H1 (cell line): ENCODE data around the gene NLRC3. TPM values are rescaled to one million over a fixed set of nuclear protein-coding genes. Genes with fewer than 3 reads are reported as not detected.

Source experiments
- CTCF ChIA-PET: fragments of 300-600 bp; sonication (Branson Sonifier 250); formaldehyde crosslinking; loops from one replicate; lab custom pipeline; 2021; ENCODE audit not compliant: partially characterized antibody; lab: Charles Lee
- POLR2A ChIA-PET: fragments of 300-600 bp; sonication (Branson Sonifier 250); formaldehyde crosslinking; loops from one replicate; lab custom pipeline; 2021; ENCODE audit warnings: inconsistent platforms; ENCODE audit not compliant: partially characterized antibody; lab: Charles Lee
- DNase-seq, 2 experiments: peaks; one replicate each; pipeline versions ENCODE4 v3.0.0 to v3.0.0-alpha.2; 2010 to 2022; ENCODE audit warnings: low spot score in 2 of 2, low read depth in 1 of 2, mixed read lengths in 1 of 2
- FAIRE-seq: peaks from 2 replicates; lab custom pipeline; 2011; peaks lifted over from hg19 to GRCh38; lab: Jason Lieb, UNC
- H2AFZ ChIP-seq: 2 replicates; pipeline ENCODE4 v1.8.1; 2012; ENCODE audit warnings: low read length, inconsistent platforms
- H2AK5ac ChIP-seq: 2 replicates; pipeline ENCODE4 v1.6.1; 2013; ENCODE audit warnings: low read depth, low read length
- H2BK120ac ChIP-seq: replicated peaks from 2 replicates; pipeline ENCODE3; 2013; ENCODE audit warnings: low read depth, low read length, inconsistent platforms
- H2BK12ac ChIP-seq: 2 replicates; pipeline ENCODE4 v1.6.1; 2013; ENCODE audit warnings: low read depth, low read length
- H2BK15ac ChIP-seq: 2 replicates; pipeline ENCODE4 v1.6.1; 2013; ENCODE audit warnings: low read length
- H2BK20ac ChIP-seq: 2 replicates; pipeline ENCODE4 v1.6.1; 2013; ENCODE audit warnings: low read length
- H2BK5ac ChIP-seq: 2 replicates; pipeline ENCODE4 v1.6.1; 2013; ENCODE audit warnings: low read depth, low read length
- H3K14ac ChIP-seq: 2 replicates; pipeline ENCODE4 v1.6.1; 2013; ENCODE audit warnings: inconsistent platforms; ENCODE audit not compliant: insufficient read length
- H3K18ac ChIP-seq: 2 replicates; pipeline ENCODE4 v1.6.1; 2013; ENCODE audit warnings: low read length; ENCODE audit errors: extremely low read depth
- H3K23ac ChIP-seq: 2 replicates; pipeline ENCODE4 v1.6.1; 2013; ENCODE audit warnings: inconsistent platforms; ENCODE audit not compliant: insufficient read length
- H3K23me2 ChIP-seq: 2 replicates; pipeline ENCODE4 v1.6.1; 2013; ENCODE audit warnings: low read depth, low read length
- H3K27ac ChIP-seq: 2 replicates; pipeline ENCODE4 v1.6.1; 2011; ENCODE audit warnings: low read depth, low read length, inconsistent platforms
- H3K27me3 ChIP-seq, 4 experiments: replicated peaks in 1 of 4; 1 replicate in 1 of 4; 2 replicates in 3 of 4; pipeline versions ENCODE4 v1.6.1 to v1.8.1; 2011 to 2013; ENCODE audit warnings: low read length in 3 of 4, mild to moderate bottlenecking in 3 of 4, inconsistent platforms in 2 of 4, mixed read lengths in 2 of 4, moderate library complexity in 1 of 4; ENCODE audit not compliant: control insufficient read depth in 3 of 4, insufficient read depth in 3 of 4; ENCODE audit errors: extremely low read depth in 1 of 4
- H3K36me3 ChIP-seq, 4 experiments: 2 replicates each; pipeline versions ENCODE4 v1.6.1 to v1.8.1; 2011 to 2013; ENCODE audit warnings: mild to moderate bottlenecking in 4 of 4, low read length in 3 of 4, moderate library complexity in 2 of 4, control low read depth in 1 of 4, inconsistent platforms in 1 of 4; ENCODE audit not compliant: insufficient read depth in 4 of 4, control insufficient read depth in 2 of 4
- H3K4ac ChIP-seq: replicated peaks from 2 replicates; pipeline ENCODE3; 2013; ENCODE audit warnings: low read length, low read depth, mixed read lengths, inconsistent platforms; ENCODE audit not compliant: insufficient read length
- H3K4me1 ChIP-seq, 4 experiments: replicated peaks in 1 of 4; 1 replicate in 1 of 4; 2 replicates in 3 of 4; pipeline versions ENCODE4 v1.6.1 to v1.8.1; 2011 to 2013; ENCODE audit warnings: low read length in 3 of 4, inconsistent platforms in 2 of 4, mixed read lengths in 1 of 4; ENCODE audit not compliant: insufficient read depth in 4 of 4, control insufficient read depth in 3 of 4
- H3K4me2 ChIP-seq, 2 experiments: 2 replicates each; pipeline versions ENCODE4 v1.6.1 to v1.8.1; 2011 to 2013; ENCODE audit warnings: low read depth in 2 of 2, low read length in 2 of 2, control low read depth in 1 of 2, inconsistent platforms in 1 of 2, mild to moderate bottlenecking in 1 of 2; ENCODE audit not compliant: insufficient read depth in 1 of 2
- H3K4me3 ChIP-seq, 4 experiments: fragments of 200-600, 300-600 bp in 1 of 4; sonication (generic), shearing (Covaris generic), sonication (Bioruptor Twin) in 1 of 4; 2 replicates each; pipeline versions ENCODE4 v1.5.1 to v1.8.1; 2011 to 2016; ENCODE audit warnings: low read length in 4 of 4, low read depth in 3 of 4, control low read depth in 2 of 4, inconsistent platforms in 2 of 4, mild to moderate bottlenecking in 2 of 4, mixed read lengths in 1 of 4, moderate library complexity in 1 of 4; ENCODE audit not compliant: insufficient read depth in 2 of 4; ENCODE audit errors: extremely low read depth in 1 of 4
- H3K56ac ChIP-seq: replicated peaks from 2 replicates; pipeline ENCODE3; 2013; ENCODE audit warnings: low read depth, mild to moderate bottlenecking, mixed read lengths, low read length, inconsistent platforms; ENCODE audit not compliant: insufficient read length
- H3K79me1 ChIP-seq: 2 replicates; pipeline ENCODE4 v1.6.1; 2013; ENCODE audit warnings: low read depth, low read length, control low read depth
- H3K79me2 ChIP-seq, 2 experiments: 2 replicates each; pipeline versions ENCODE4 v1.6.1 to v1.8.1; 2012 to 2013; ENCODE audit warnings: low read length in 2 of 2, mild to moderate bottlenecking in 2 of 2, inconsistent platforms in 1 of 2; ENCODE audit not compliant: insufficient read depth in 2 of 2, control insufficient read depth in 1 of 2
- H3K9ac ChIP-seq, 4 experiments: replicated peaks in 1 of 4; 1 replicate in 1 of 4; 2 replicates in 3 of 4; pipeline versions ENCODE4 v1.6.1 to v1.8.1; 2011 to 2013; ENCODE audit warnings: low read depth in 3 of 4, low read length in 3 of 4, control low read depth in 2 of 4, mild to moderate bottlenecking in 2 of 4, moderate library complexity in 2 of 4, inconsistent platforms in 1 of 4; ENCODE audit errors: extremely low read depth in 1 of 4
- H3K9me3 ChIP-seq, 2 experiments: 2 replicates each; pipeline versions ENCODE4 v1.6.1 to v1.8.1; 2012 to 2013; ENCODE audit warnings: mild to moderate bottlenecking in 2 of 2, moderate library complexity in 2 of 2, control low read depth in 1 of 2, inconsistent platforms in 1 of 2, low read depth in 1 of 2, low read length in 1 of 2, mixed read lengths in 1 of 2; ENCODE audit not compliant: insufficient read depth in 2 of 2
- H4K20me1 ChIP-seq, 2 experiments: replicated peaks in 1 of 2; 2 replicates each; pipeline versions ENCODE3 to v1.8.1; 2011 to 2013; ENCODE audit warnings: inconsistent platforms in 2 of 2, low read length in 2 of 2, mild to moderate bottlenecking in 1 of 2; ENCODE audit not compliant: insufficient read depth in 2 of 2, control insufficient read depth in 1 of 2
- H4K5ac ChIP-seq: 2 replicates; pipeline ENCODE4 v1.6.1; 2013; ENCODE audit warnings: low read length, low read depth, mixed read lengths, inconsistent platforms; ENCODE audit not compliant: insufficient read length
- H4K8ac ChIP-seq: 2 replicates; pipeline ENCODE4 v1.8.0; 2013; ENCODE audit warnings: mild to moderate bottlenecking, moderate library complexity, low read length, inconsistent platforms; ENCODE audit not compliant: insufficient read depth; ENCODE audit errors: extremely low read depth
- H4K91ac ChIP-seq: replicated peaks from 2 replicates; pipeline ENCODE3; 2013; ENCODE audit warnings: low read length, mixed read lengths, inconsistent platforms; ENCODE audit not compliant: insufficient read length
- ATF3 ChIP-seq: IDR thresholded peaks from 2 replicates; pipeline ENCODE4 v1.6.1; 2011; ENCODE audit warnings: low read depth, mild to moderate bottlenecking, low read length; ENCODE audit not compliant: insufficient read depth
- CBX8 ChIP-seq: fragments of 300-800, 300-1000 bp; sonication (generic); IDR thresholded peaks from 2 replicates; pipeline ENCODE4 v1.7.1; 2016; ENCODE audit warnings: low read depth, low read length, borderline replicate concordance
- JUN ChIP-seq: IDR thresholded peaks from 2 replicates; pipeline ENCODE4 v1.6.1; 2011; ENCODE audit warnings: low read depth, mild to moderate bottlenecking, improper control_type of control experiment, low read length
- JUND ChIP-seq: IDR thresholded peaks from 2 replicates; pipeline ENCODE4 v1.6.1; 2011; ENCODE audit warnings: mild to moderate bottlenecking, improper control_type of control experiment, low read length
- MAX ChIP-seq: IDR thresholded peaks from 2 replicates; pipeline ENCODE4 v1.6.1; 2012; ENCODE audit warnings: inconsistent platforms
- RBBP5 ChIP-seq: IDR thresholded peaks from 2 replicates; pipeline ENCODE4 v1.7.1; 2012; ENCODE audit warnings: low read depth, mild to moderate bottlenecking, inconsistent platforms, low read length, moderate library complexity, borderline replicate concordance
- WGBS, 2 experiments: shearing (Covaris generic) in 1 of 2; methylation state at CpG; one replicate each; pipeline versions ENCODE4 v1.1.6 to v1.1.7; 2013 to 2015; ENCODE audit warnings: low lambda C conversion rate in 2 of 2, mixed read lengths in 2 of 2, inconsistent platforms in 1 of 2, low coverage in 1 of 2, missing lambda C conversion rate in 1 of 2; ENCODE audit not compliant: insufficient replicate concordance in 2 of 2, insufficient coverage in 1 of 2, insufficient read length in 1 of 2; ENCODE audit errors: extremely low coverage in 1 of 2, missing lambda C conversion rate in 1 of 2; 5-methylcytosine and 5-hydroxymethylcytosine counted together
- polyA plus RNA-seq, 7 experiments: library from polyadenylated mRNA; depleted of rRNA in 3 of 7; stranded (reverse) in 5 of 7; unstranded in 2 of 7; fragments of >200 nt in 5 of 7; fragments of 200-250 nt in 2 of 7; gene quantifications; 1 replicate in 5 of 7; 2 replicates in 1 of 7; 4 replicates in 1 of 7; pipeline versions ENCODE4 v1.2.1 to v1.2.3, GENCODE V29; 2011 to 2013; ENCODE audit warnings: missing spikeins in 2 of 7, mixed read lengths in 2 of 7
- total RNA-seq: library from RNA; stranded (reverse); fragmentation: NEBNext Ultra II Directional; extraction: Animal tissue kit (Norgen Biotek cat#: 25700); gene quantifications from 2 replicates; pipeline ENCODE4 v1.2.1, GENCODE V29; 2021

The NLRC3 gene
- total and polyA plus RNA-seq, 2 of the 8 experiments (the other 6 are each of a cell fraction or from before 2014, with no cell fraction given), result 0.18 to 0.20 TPM

- no peak for DNase-seq
- no peak overlapping the region for H2AFZ ChIP-seq
- H2AK5ac ChIP-seq, result no peak overlapping the region; the same call in 1 of the 2 replicates
- no peak overlapping the region for H2BK20ac ChIP-seq
- no peaks in the 10 kb centered on the region for H3K79me2 ChIP-seq
- no peak overlapping the region for H4K8ac ChIP-seq
- no peaks in the 10 kb centered on the region for H3K79me1 ChIP-seq
- H3K36me3 ChIP-seq, result peaks cover 0 to 5% (median under 1%) of the 10 kb centered on the region in 4 experiments; a peak in 1 of 8 replicates
- peaks cover 0 to 9% (median 7%) of the 10 kb centered on the region in 4 experiments; a peak in 6 of 7 replicates for H3K4me1 ChIP-seq
- H2BK12ac ChIP-seq, result 0 out of 2 replicates have a peak overlapping the region, but pooled peaks have one; percentile 11
- H3K23me2 ChIP-seq, result no peaks in the 10 kb centered on the region; the same call in 1 of the 2 replicates
- no peaks in the 10 kb centered on the region for H3K27me3 ChIP-seq
- H2BK5ac ChIP-seq, result 0 out of 2 replicates have a peak overlapping the region, but pooled peaks have one; percentile 13
- H3K4me2 ChIP-seq, result peak overlapping the region in 1 of 2 experiments; percentile 43; a peak in 1 of 4 replicates
- no peak overlapping the region for H3K23ac ChIP-seq
- H3K9ac ChIP-seq, result no peak overlapping the region
- no peak overlapping the region for H2BK15ac ChIP-seq
- 94% methylated on average over 8 of the region's 8 CpGs; no CpG with 5 or more reads in 1 of the 2 experiments for WGBS, 2 experiments
- ChIA-PET CTCF (no interaction called here), POLR2A (interaction anchor here (2.2 kb wide), 1 partner anchor 11 kb away, joined by 7 read pairs; no protein-coding TSS in a partner anchor)
- no peak overlapping the region for H2BK120ac ChIP-seq
- 0 out of 2 replicates have a peak overlapping the region, but pooled peaks have one; percentile 87 for H3K18ac ChIP-seq
- FAIRE-seq, result no peak
- no peak overlapping the region for H3K56ac ChIP-seq
- H4K91ac ChIP-seq, result no peak overlapping the region
- no peak overlapping the region for H4K5ac ChIP-seq
- TF ChIP-seq JUND (no peak), RBBP5 (no peak), CBX8 (no peak), ATF3 (no peak), JUN (no peak), MAX (no peak)
- H3K4me3 ChIP-seq, result no peak overlapping the region
- H4K20me1 ChIP-seq, result peaks cover 0 to 2% of the 10 kb centered on the region in 2 experiments
- no peak overlapping the region for H3K27ac ChIP-seq
- no peak overlapping the region for H3K14ac ChIP-seq
- H3K9me3 ChIP-seq, result no peaks in the 10 kb centered on the region
- no peak overlapping the region for H3K4ac ChIP-seq
These were observed 918 bp upstream of the NLRC3 start for GRCh38 chr16:3578121-3578520.
